Activated gamma-delta T cell treated with anti-CD3 and anti-CD28 coated beads, Interleukin-2, amount 50 U/mL, for 16 hours (primary cell): ENCODE measurements around the gene RGS16.

Experiments used
- DNase-seq: peaks from one replicate; pipeline ENCODE4 v3.0.0-alpha.2; 2020; ENCODE audit warnings: low read depth

The RGS16 gene

GRCh38 chr1:182629499-182630096, 25.4 kb upstream of the RGS16 start:
- peak; percentile 64 for DNase-seq

GRCh38 chr1:182629080-182629479, 24.9 kb upstream of the RGS16 start:
- DNase-seq, result no peak

GRCh38 chr1:182628657-182629056, 24.5 kb upstream of the RGS16 start:
- no peak for DNase-seq

GRCh38 chr1:182627622-182628021, 23.4 kb upstream of the RGS16 start:
- no peak for DNase-seq

GRCh38 chr1:182626527-182626926, 22.3 kb upstream of the RGS16 start:
- no peak for DNase-seq

- no peak for DNase-seq
Measured at GRCh38 chr1:182625719-182626504, 21.7 kb upstream of the RGS16 start.

- no peak for DNase-seq
Measured at GRCh38 chr1:182625024-182625423, 20.8 kb upstream of the RGS16 start.

GRCh38 chr1:182624577-182624976, 20.4 kb upstream of the RGS16 start:
- DNase-seq, result no peak

GRCh38 chr1:182622901-182623528, 18.8 kb upstream of the RGS16 start:
- no peak for DNase-seq

- DNase-seq, result no peak
Measured at GRCh38 chr1:182621906-182622305, 17.7 kb upstream of the RGS16 start.

GRCh38 chr1:182620924-182621585, 16.9 kb upstream of the RGS16 start:
- no peak for DNase-seq

GRCh38 chr1:182617734-182618351, 13.7 kb upstream of the RGS16 start:
- no peak for DNase-seq

- DNase-seq, result no peak
Measured at GRCh38 chr1:182617014-182617429, 12.8 kb upstream of the RGS16 start.

- DNase-seq, result peak; percentile 84
Measured at GRCh38 chr1:182616130-182617013, 12.2 kb upstream of the RGS16 start.

- no peak for DNase-seq
Measured at GRCh38 chr1:182615468-182616129, 11.4 kb upstream of the RGS16 start.

GRCh38 chr1:182614796-182615454, 10.7 kb upstream of the RGS16 start:
- peak; percentile 44 for DNase-seq

- no peak for DNase-seq
Measured at GRCh38 chr1:182611787-182612186, 7.6 kb upstream of the RGS16 start.

- no peak for DNase-seq
Measured at GRCh38 chr1:182611326-182611725, 7.1 kb upstream of the RGS16 start.

- DNase-seq, result no peak
Measured at GRCh38 chr1:182610606-182611194, 6.5 kb upstream of the RGS16 start.
